Measurements from ENCODE around the gene MYL10. TPM values are rescaled to one million over a fixed set of nuclear protein-coding genes. Genes with fewer than 3 reads are reported as not detected.

Gene MYL10
- total and polyA plus RNA-seq, 10 of the 15 experiments (the other 5 are each of a cell fraction or from before 2014, with no cell fraction given): not detected

- no peaks in the 10 kb centered on the region for H3K27me3 ChIP-seq (replicated peaks in 1 of 2; ENCODE audit: control insufficient read depth in 2 of 2, insufficient read depth in 2 of 2, low read length in 1 of 2)
- TF ChIP-seq WRNIP1 (IDR thresholded peaks at IDR 0.05; ENCODE audit: borderline replicate concordance, low read depth, low read length) (no peak), SUZ12 (IDR thresholded peaks at IDR 0.05; ENCODE audit: unreplicated experiment) (no peak), CBX3 (IDR thresholded peaks at IDR 0.05; ENCODE audit: borderline replicate concordance, low read depth) (no peak), EGR1 (IDR thresholded peaks at IDR 0.05; ENCODE audit: borderline replicate concordance in 1 of 2, low read depth in 2 of 2, low read length in 2 of 2) (no peak), RELA (IDR thresholded peaks at IDR 0.05; ENCODE audit: borderline replicate concordance, partially characterized antibody) (no peak), NRF1 (conservative IDR thresholded peaks at IDR 0.05; ENCODE audit: low read depth, low read length) (no peak), FOS (IDR thresholded peaks at IDR 0.05; ENCODE audit: borderline replicate concordance, extremely low read depth, insufficient read length) (no peak), NFXL1 (IDR thresholded peaks at IDR 0.05; ENCODE audit: borderline replicate concordance) (no peak), SIX5 (IDR thresholded peaks at IDR 0.05; ENCODE audit: low read depth, low read length, severe bottlenecking) (no peak), DPF2 (IDR thresholded peaks at IDR 0.05) (no peak), STAT3 (IDR thresholded peaks at IDR 0.05; ENCODE audit: low read depth, low read length) (no peak), KLF5 (IDR thresholded peaks at IDR 0.05; ENCODE audit: partially characterized antibody) (no peak)
- TF ChIP-seq, protein P1, sequence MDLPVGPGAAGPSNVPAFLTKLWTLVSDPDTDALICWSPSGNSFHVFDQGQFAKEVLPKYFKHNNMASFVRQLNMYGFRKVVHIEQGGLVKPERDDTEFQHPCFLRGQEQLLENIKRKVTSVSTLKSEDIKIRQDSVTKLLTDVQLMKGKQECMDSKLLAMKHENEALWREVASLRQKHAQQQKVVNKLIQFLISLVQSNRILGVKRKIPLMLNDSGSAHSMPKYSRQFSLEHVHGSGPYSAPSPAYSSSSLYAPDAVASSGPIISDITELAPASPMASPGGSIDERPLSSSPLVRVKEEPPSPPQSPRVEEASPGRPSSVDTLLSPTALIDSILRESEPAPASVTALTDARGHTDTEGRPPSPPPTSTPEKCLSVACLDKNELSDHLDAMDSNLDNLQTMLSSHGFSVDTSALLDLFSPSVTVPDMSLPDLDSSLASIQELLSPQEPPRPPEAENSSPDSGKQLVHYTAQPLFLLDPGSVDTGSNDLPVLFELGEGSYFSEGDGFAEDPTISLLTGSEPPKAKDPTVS (IDR thresholded peaks at IDR 0.05; ENCODE audit: low read depth, low read length): no peak
- TF ChIP-seq, protein P2, sequence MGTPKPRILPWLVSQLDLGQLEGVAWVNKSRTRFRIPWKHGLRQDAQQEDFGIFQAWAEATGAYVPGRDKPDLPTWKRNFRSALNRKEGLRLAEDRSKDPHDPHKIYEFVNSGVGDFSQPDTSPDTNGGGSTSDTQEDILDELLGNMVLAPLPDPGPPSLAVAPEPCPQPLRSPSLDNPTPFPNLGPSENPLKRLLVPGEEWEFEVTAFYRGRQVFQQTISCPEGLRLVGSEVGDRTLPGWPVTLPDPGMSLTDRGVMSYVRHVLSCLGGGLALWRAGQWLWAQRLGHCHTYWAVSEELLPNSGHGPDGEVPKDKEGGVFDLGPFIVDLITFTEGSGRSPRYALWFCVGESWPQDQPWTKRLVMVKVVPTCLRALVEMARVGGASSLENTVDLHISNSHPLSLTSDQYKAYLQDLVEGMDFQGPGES (IDR thresholded peaks at IDR 0.05): no peak
- TF ChIP-seq, protein P3, sequence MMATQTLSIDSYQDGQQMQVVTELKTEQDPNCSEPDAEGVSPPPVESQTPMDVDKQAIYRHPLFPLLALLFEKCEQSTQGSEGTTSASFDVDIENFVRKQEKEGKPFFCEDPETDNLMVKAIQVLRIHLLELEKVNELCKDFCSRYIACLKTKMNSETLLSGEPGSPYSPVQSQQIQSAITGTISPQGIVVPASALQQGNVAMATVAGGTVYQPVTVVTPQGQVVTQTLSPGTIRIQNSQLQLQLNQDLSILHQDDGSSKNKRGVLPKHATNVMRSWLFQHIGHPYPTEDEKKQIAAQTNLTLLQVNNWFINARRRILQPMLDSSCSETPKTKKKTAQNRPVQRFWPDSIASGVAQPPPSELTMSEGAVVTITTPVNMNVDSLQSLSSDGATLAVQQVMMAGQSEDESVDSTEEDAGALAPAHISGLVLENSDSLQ (IDR thresholded peaks at IDR 0.05): no peak
- TF ChIP-seq, protein P4, sequence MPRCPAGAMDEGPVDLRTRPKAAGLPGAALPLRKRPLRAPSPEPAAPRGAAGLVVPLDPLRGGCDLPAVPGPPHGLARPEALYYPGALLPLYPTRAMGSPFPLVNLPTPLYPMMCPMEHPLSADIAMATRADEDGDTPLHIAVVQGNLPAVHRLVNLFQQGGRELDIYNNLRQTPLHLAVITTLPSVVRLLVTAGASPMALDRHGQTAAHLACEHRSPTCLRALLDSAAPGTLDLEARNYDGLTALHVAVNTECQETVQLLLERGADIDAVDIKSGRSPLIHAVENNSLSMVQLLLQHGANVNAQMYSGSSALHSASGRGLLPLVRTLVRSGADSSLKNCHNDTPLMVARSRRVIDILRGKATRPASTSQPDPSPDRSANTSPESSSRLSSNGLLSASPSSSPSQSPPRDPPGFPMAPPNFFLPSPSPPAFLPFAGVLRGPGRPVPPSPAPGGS (IDR thresholded peaks at IDR 0.05; ENCODE audit: borderline replicate concordance, insufficient read depth, low read depth, low read length, poor library complexity, severe bottlenecking): no peak
- TF ChIP-seq, protein P5, sequence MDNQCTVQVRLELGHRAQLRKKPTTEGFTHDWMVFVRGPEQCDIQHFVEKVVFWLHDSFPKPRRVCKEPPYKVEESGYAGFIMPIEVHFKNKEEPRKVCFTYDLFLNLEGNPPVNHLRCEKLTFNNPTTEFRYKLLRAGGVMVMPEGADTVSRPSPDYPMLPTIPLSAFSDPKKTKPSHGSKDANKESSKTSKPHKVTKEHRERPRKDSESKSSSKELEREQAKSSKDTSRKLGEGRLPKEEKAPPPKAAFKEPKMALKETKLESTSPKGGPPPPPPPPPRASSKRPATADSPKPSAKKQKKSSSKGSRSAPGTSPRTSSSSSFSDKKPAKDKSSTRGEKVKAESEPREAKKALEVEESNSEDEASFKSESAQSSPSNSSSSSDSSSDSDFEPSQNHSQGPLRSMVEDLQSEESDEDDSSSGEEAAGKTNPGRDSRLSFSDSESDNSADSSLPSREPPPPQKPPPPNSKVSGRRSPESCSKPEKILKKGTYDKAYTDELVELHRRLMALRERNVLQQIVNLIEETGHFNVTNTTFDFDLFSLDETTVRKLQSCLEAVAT (IDR thresholded peaks at IDR 0.05): no peak
- ChIA-PET POLR2A (no interaction called here), SMC1A (ENCODE audit: uncharacterized antibody, unreplicated experiment) (no interaction called here), CTCF (no interaction called here), RAD21 (ENCODE audit: unreplicated experiment) (no interaction called here)
- no peaks in the 10 kb centered on the region for H3K4me1 ChIP-seq (ENCODE audit: control insufficient read depth, insufficient read depth, low read length)
- DNase-seq (ENCODE audit: low read depth, low spot score) (no peak), FAIRE-seq (no peak), ATAC-seq (no peak)
- no peak overlapping the region for H3K9ac ChIP-seq (ENCODE audit: control insufficient read depth, insufficient read depth, low read length)
- WGBS (ENCODE audit: insufficient coverage, insufficient replicate concordance, low lambda C conversion rate, missing lambda C conversion rate): 27% methylated on average over 10 of the region's 10 CpGs
- H4K20me1 ChIP-seq (ENCODE audit: control insufficient read depth, insufficient read depth): no peaks in the 10 kb centered on the region
- no peak overlapping the region for H3K4me2 ChIP-seq (ENCODE audit: control insufficient read depth, insufficient read depth)
- H3K79me2 ChIP-seq (ENCODE audit: control insufficient read depth, insufficient read depth, low read length): no peaks in the 10 kb centered on the region
- no peak overlapping the region for H2AFZ ChIP-seq (ENCODE audit: control insufficient read depth, low read depth, low read length)
- in situ Hi-C loops (cut with MboI): no loop called here
- H3K4me3 ChIP-seq: no peak overlapping the region
- peaks cover 3% of the 10 kb centered on the region; the same call in 1 of the 3 replicates for H3K9me3 ChIP-seq (replicated peaks; ENCODE audit: control insufficient read depth, insufficient read depth, low read length)
- H3K27ac ChIP-seq (ENCODE audit: control insufficient read depth, insufficient read depth): no peak overlapping the region
- intact Hi-C loops (cut with micrococcal nuclease; ENCODE audit: unreplicated experiment): no loop called here
- no peaks in the 10 kb centered on the region for H3K36me3 ChIP-seq (ENCODE audit: control insufficient read depth in 2 of 2, insufficient read depth in 2 of 2, low read length in 1 of 2)
- BruUV-seq (replicated peaks): no TSS peak
Observed at GRCh38 chr7:101664893-101665471, 35.9 kb upstream of the MYL10 start.
